Keratinocyte (primary cell): ENCODE results near the gene PODN. TPM values are rescaled to one million over a fixed set of nuclear protein-coding genes. Genes with fewer than 3 reads are reported as not detected.

Experiments used
- DNase-seq: peaks from one replicate; pipeline ENCODE4 v3.0.0-alpha.2; 2011; ENCODE audit warnings: low read depth, missing footprints, low spot score
- FAIRE-seq: peaks from 2 replicates; lab custom pipeline; 2011; peaks lifted over from hg19 to GRCh38; lab: Jason Lieb, UNC
- H2AFZ ChIP-seq: 2 replicates; pipeline ENCODE4 v1.6.0; 2012; ENCODE audit warnings: low read length, control low read depth, inconsistent platforms; ENCODE audit not compliant: control insufficient read depth
- H3K27ac ChIP-seq: 2 replicates; pipeline ENCODE4 v1.5.1; 2011; ENCODE audit warnings: low read length; ENCODE audit not compliant: control insufficient read depth, insufficient read depth
- H3K27me3 ChIP-seq: 3 replicates; pipeline ENCODE4 v1.6.0; 2011; ENCODE audit warnings: low read length; ENCODE audit not compliant: control insufficient read depth, insufficient read depth; ENCODE audit errors: extremely low read depth
- H3K36me3 ChIP-seq, 2 experiments: 2 replicates in 1 of 2; 3 replicates in 1 of 2; pipeline ENCODE4 v1.5.1; 2011; ENCODE audit warnings: low read length in 2 of 2, mild to moderate bottlenecking in 1 of 2; ENCODE audit not compliant: control insufficient read depth in 2 of 2, insufficient read depth in 2 of 2; ENCODE audit errors: extremely low read depth in 1 of 2
- H3K4me1 ChIP-seq: 3 replicates; pipeline ENCODE4 v1.5.1; 2011; ENCODE audit warnings: low read length; ENCODE audit not compliant: control insufficient read depth, insufficient read depth; ENCODE audit errors: extremely low read depth
- H3K4me2 ChIP-seq: 3 replicates; pipeline ENCODE4 v1.6.0; 2011; ENCODE audit warnings: low read depth, low read length; ENCODE audit not compliant: control insufficient read depth, insufficient read depth; ENCODE audit errors: extremely low read depth
- H3K4me3 ChIP-seq, 3 experiments: fragments of 200-600 bp in 1 of 3; sonication (generic) in 1 of 3; 2 replicates in 2 of 3; 3 replicates in 1 of 3; pipeline ENCODE4 v1.5.1; 2011 to 2016; ENCODE audit warnings: low read length in 3 of 3, mild to moderate bottlenecking in 3 of 3, control low read depth in 2 of 3, inconsistent platforms in 1 of 3, low read depth in 1 of 3, mixed read lengths in 1 of 3, mixed run types in 1 of 3, moderate library complexity in 1 of 3; ENCODE audit not compliant: control insufficient read depth in 2 of 3, insufficient read depth in 2 of 3; ENCODE audit errors: extremely low read depth in 1 of 3
- H3K79me2 ChIP-seq: 2 replicates; pipeline ENCODE4 v1.6.0; 2012; ENCODE audit warnings: low read length; ENCODE audit not compliant: control insufficient read depth, insufficient read depth
- H3K9ac ChIP-seq: 3 replicates; pipeline ENCODE4 v1.6.0; 2011; ENCODE audit warnings: low read length; ENCODE audit not compliant: control insufficient read depth, insufficient read depth; ENCODE audit errors: extremely low read depth
- H3K9me1 ChIP-seq: 3 replicates; pipeline ENCODE4 v1.6.0; 2011; ENCODE audit warnings: low read length; ENCODE audit not compliant: control insufficient read depth, insufficient read depth; ENCODE audit errors: extremely low read depth
- H3K9me3 ChIP-seq: 2 replicates; pipeline ENCODE4 v1.5.1; 2012; ENCODE audit warnings: low read depth, low read length; ENCODE audit not compliant: control insufficient read depth
- H4K20me1 ChIP-seq: 3 replicates; pipeline ENCODE4 v1.6.0; 2011; ENCODE audit warnings: low read length; ENCODE audit not compliant: control insufficient read depth, insufficient read depth; ENCODE audit errors: extremely low read depth
- EZH2 ChIP-seq: IDR thresholded peaks from one replicate; pipeline ENCODE4 v1.6.1; 2012; ENCODE audit warnings: inconsistent platforms, mild to moderate bottlenecking, low read length, moderate library complexity
- dilution Hi-C: fragments of 300-500 bp; cut with MboI; formaldehyde crosslinking; loops from one replicate; pipeline ENCODE4 v1.7.0; 2020; ENCODE audit warnings: low sequenced_read_pairs; ENCODE audit not compliant: extremely low pct_ligation_motif_present
- polyA plus RNA-seq, 5 experiments: library from polyadenylated mRNA; depleted of rRNA in 3 of 5; stranded (reverse) in 3 of 5; stranded (forward) in 1 of 5; unstranded in 1 of 5; fragments of >200 nt; gene quantifications; 1 replicate in 1 of 5; 2 replicates in 3 of 5; 3 replicates in 1 of 5; pipeline versions ENCODE4 v1.2.1 to v1.2.3, GENCODE V29; 2011 to 2012; ENCODE audit warnings: missing spikeins in 2 of 5, low read depth in 1 of 5, low replicate concordance in 1 of 5
- TF ChIP-seq, protein P1 (sequence below), 3 experiments: IDR thresholded peaks in 1 of 3; conservative IDR thresholded peaks in 1 of 3; optimal IDR thresholded peaks in 1 of 3; 2 replicates in 2 of 3; 3 replicates in 1 of 3; pipeline versions ENCODE3 to v1.5.1; 2011; ENCODE audit warnings: low read length in 3 of 3, mild to moderate bottlenecking in 3 of 3, moderate library complexity in 2 of 3, control low read depth in 1 of 3, inconsistent platforms in 1 of 3; ENCODE audit not compliant: insufficient read depth in 2 of 3; ENCODE audit errors: extremely low read depth in 1 of 3

Gene PODN
- polyA plus RNA-seq, 1 donor (not counting 4 experiments of a cell fraction or from before 2014, with no cell fraction given) = not detected

DNA sequence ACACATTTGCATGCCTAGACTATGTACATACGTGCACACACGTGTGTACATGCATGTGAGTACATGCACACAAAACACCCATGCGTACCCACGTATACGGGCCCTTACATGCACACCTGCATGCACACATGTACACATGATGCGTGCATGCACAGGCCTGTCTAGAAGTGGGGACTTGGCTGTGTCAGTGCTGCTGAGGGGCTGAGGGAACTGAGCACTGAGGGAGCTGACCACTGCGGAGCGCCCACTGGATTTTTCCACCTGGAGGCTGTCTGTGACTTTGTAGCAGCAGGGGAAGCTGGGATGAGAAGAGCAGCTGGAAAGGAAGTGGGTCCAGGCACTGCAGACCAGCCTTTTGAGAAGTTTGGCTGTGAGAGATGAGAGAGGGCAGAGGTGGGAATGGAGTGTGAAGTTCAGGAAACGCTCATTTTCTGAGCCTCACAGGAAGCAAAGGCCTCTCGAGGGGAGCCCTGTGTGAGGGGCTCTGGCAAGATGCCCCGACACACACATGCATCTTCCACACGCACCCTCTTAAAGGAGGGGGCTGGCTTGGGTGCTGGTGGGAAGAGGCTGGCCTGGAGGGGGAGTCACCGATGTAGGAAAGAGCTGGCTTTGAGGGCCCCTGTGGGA lies 20.9 kb downstream of the PODN start:
- H3K79me2 ChIP-seq = no peaks in the 10 kb centered on the region

DNA sequence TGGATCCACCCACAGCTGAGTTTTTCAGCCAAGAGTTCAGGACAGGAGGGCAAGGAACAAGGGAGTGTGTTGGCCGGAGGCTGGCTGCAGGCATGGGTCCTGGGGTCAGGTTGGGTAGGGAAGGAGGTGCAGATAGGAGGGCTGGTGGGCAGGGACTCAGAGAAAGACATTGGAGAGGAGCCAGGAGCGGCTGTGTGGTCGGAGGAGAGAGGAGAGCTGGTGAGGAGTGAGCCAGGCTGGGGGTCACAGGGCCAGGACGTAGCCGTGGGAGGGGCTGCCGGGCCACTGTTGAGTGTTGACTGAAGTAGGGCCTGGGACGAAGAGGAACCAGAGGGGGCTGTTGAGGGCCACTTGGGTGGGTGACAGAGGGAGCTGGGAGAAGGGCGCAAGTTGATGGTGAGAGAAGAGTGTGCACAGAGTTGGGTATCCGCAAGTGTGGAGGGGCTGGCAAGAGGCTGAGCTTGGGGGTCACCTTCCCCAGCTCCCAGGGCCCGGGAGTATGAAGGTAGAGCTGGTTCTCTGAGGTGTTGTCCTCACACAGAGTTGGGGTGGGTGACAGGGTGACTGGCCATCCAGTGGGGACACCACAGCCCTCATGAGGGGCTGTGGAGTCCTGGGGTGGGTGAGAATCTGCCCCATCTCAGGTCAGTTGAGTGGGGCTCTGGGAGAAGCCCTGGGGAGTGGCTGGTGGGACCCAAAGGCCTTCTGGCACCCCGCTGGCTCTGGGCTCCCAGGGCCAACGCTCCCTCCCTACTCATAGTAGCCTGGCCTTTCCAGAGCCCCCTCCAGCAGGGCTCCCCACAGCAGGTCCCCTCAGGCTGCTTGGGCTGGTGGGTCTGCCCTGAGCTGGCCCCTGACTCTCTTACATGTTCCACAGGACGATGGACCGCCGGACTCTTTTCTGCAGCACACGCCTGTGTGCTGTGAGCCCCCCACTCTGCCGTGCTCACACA lies 21.9 kb downstream of the PODN start:
- no peak overlapping the region for H3K27ac ChIP-seq
- H3K4me3 ChIP-seq = no peak overlapping the region
- no peaks in the 10 kb centered on the region for H3K27me3 ChIP-seq
- DNase-seq (no peak), FAIRE-seq (no peak)
- no peaks in the 10 kb centered on the region for H3K36me3 ChIP-seq
- H3K9ac ChIP-seq = no peak overlapping the region
- H2AFZ ChIP-seq = no peak overlapping the region
- H4K20me1 ChIP-seq = no peaks in the 10 kb centered on the region
- H3K4me2 ChIP-seq = no peak overlapping the region
- TF ChIP-seq, protein P1, sequence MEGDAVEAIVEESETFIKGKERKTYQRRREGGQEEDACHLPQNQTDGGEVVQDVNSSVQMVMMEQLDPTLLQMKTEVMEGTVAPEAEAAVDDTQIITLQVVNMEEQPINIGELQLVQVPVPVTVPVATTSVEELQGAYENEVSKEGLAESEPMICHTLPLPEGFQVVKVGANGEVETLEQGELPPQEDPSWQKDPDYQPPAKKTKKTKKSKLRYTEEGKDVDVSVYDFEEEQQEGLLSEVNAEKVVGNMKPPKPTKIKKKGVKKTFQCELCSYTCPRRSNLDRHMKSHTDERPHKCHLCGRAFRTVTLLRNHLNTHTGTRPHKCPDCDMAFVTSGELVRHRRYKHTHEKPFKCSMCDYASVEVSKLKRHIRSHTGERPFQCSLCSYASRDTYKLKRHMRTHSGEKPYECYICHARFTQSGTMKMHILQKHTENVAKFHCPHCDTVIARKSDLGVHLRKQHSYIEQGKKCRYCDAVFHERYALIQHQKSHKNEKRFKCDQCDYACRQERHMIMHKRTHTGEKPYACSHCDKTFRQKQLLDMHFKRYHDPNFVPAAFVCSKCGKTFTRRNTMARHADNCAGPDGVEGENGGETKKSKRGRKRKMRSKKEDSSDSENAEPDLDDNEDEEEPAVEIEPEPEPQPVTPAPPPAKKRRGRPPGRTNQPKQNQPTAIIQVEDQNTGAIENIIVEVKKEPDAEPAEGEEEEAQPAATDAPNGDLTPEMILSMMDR (optimal IDR thresholded peaks at IDR 0.05 in 1 of 3, IDR thresholded peaks at IDR 0.05 in 1 of 3, conservative IDR thresholded peaks at IDR 0.05 in 1 of 3; ENCODE audit: extremely low read depth in 1 of 3, insufficient read depth in 2 of 3, low read length in 3 of 3) = no peak
- TF ChIP-seq EZH2 = no peak
- no peaks in the 10 kb centered on the region for H3K4me1 ChIP-seq
- no peaks in the 10 kb centered on the region for H3K9me1 ChIP-seq
- H3K9me3 ChIP-seq = no peaks in the 10 kb centered on the region
- H3K79me2 ChIP-seq = no peaks in the 10 kb centered on the region
- dilution Hi-C loops = no loop called here

More for the DNA sequence above, 20.9 kb downstream of the PODN start:
- H3K4me3 ChIP-seq = no peak overlapping the region
- no peaks in the 10 kb centered on the region for H3K9me1 ChIP-seq
- no peaks in the 10 kb centered on the region for H3K27me3 ChIP-seq
- no peaks in the 10 kb centered on the region for H3K36me3 ChIP-seq
- H3K4me1 ChIP-seq = no peaks in the 10 kb centered on the region
- H3K9ac ChIP-seq = no peak overlapping the region
- no peak overlapping the region for H3K27ac ChIP-seq
- FAIRE-seq (no peak), DNase-seq (no peak)
- no peak overlapping the region for H3K4me2 ChIP-seq
- H3K9me3 ChIP-seq = no peaks in the 10 kb centered on the region
- no peaks in the 10 kb centered on the region for H4K20me1 ChIP-seq
- dilution Hi-C loops = no loop called here
- TF ChIP-seq EZH2 = no peak
- TF ChIP-seq, protein P1 (optimal IDR thresholded peaks at IDR 0.05 in 1 of 3, IDR thresholded peaks at IDR 0.05 in 1 of 3, conservative IDR thresholded peaks at IDR 0.05 in 1 of 3; ENCODE audit: extremely low read depth in 1 of 3, insufficient read depth in 2 of 3, low read length in 3 of 3) = no peak
- H2AFZ ChIP-seq = no peak overlapping the region
